HL-60 (cell line): Measurements from ENCODE around the gene NKPD1.

Source experiments
- GABPA ChIP-seq: IDR thresholded peaks from 2 replicates; pipeline ENCODE4 v1.6.1; 2012; ENCODE audit warnings: low read depth
- POLR2AphosphoS5 ChIP-seq: IDR thresholded peaks from 2 replicates; pipeline ENCODE4 v1.6.1; 2012; ENCODE audit warnings: low read depth
- SPI1 ChIP-seq: IDR thresholded peaks from 2 replicates; pipeline ENCODE4 v1.6.1; 2012; ENCODE audit warnings: low read depth, mild to moderate bottlenecking, borderline replicate concordance
- TF ChIP-seq, protein P1 (sequence below): IDR thresholded peaks from one replicate; pipeline ENCODE4 v1.5.1; 2011; ENCODE audit warnings: low read length, control low read depth, inconsistent platforms; ENCODE audit not compliant: insufficient read depth
- TF ChIP-seq, protein P2 (sequence below): IDR thresholded peaks from 2 replicates; pipeline ENCODE4 v1.6.1; 2012; ENCODE audit warnings: low read depth; ENCODE audit not compliant: insufficient replicate concordance

DNA sequence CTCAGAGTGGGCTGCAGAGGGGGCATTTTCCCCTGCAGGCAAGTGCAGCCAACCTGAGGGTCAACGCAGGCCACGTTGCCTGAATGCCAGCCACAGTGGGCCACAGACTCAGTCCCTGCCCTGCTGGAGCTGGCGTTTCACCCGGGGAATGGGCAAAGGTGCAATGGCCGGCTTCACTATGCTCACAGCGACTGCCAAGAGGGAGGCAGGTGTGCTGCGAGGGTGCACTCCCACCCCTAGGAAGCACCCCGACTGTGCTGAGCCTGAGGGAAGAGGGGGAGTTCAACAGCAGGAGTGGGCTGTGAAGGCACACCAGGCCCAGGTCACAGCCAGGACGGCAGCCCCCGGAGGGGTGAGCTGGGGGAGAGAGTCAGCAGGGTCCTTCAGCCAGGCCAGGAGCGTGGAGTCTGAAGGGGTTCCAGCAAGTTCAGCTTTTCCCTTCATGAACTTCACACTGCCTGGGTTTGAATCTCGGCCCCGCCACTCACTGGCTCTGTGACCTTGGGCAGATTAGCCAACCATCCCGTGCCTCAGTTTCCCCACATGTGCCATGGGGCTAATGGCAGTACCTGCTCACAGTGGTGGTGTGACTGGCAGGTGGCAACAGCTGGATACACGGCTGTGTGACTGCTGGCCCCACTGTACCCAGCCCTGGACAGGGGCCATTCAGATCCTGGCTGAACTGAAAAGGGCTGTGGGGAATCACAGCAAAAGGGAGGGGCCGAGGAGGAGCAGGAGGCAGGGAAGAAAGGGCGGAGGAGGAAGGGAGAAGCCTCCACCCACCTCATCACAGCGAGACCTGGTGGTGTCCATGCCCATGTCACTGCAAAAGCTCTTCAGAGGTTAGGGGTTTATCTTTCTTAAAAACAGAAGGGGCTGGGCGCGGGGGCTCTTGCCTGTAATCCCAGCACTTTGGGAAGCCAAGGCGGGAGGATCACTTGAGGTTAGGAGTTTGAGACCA, 9.6 kb upstream of the NKPD1 start:
- TF ChIP-seq, protein P1, sequence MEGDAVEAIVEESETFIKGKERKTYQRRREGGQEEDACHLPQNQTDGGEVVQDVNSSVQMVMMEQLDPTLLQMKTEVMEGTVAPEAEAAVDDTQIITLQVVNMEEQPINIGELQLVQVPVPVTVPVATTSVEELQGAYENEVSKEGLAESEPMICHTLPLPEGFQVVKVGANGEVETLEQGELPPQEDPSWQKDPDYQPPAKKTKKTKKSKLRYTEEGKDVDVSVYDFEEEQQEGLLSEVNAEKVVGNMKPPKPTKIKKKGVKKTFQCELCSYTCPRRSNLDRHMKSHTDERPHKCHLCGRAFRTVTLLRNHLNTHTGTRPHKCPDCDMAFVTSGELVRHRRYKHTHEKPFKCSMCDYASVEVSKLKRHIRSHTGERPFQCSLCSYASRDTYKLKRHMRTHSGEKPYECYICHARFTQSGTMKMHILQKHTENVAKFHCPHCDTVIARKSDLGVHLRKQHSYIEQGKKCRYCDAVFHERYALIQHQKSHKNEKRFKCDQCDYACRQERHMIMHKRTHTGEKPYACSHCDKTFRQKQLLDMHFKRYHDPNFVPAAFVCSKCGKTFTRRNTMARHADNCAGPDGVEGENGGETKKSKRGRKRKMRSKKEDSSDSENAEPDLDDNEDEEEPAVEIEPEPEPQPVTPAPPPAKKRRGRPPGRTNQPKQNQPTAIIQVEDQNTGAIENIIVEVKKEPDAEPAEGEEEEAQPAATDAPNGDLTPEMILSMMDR = no peak
- TF ChIP-seq GABPA (no peak), POLR2AphosphoS5 (no peak), SPI1 (no peak)
- TF ChIP-seq, protein P2, sequence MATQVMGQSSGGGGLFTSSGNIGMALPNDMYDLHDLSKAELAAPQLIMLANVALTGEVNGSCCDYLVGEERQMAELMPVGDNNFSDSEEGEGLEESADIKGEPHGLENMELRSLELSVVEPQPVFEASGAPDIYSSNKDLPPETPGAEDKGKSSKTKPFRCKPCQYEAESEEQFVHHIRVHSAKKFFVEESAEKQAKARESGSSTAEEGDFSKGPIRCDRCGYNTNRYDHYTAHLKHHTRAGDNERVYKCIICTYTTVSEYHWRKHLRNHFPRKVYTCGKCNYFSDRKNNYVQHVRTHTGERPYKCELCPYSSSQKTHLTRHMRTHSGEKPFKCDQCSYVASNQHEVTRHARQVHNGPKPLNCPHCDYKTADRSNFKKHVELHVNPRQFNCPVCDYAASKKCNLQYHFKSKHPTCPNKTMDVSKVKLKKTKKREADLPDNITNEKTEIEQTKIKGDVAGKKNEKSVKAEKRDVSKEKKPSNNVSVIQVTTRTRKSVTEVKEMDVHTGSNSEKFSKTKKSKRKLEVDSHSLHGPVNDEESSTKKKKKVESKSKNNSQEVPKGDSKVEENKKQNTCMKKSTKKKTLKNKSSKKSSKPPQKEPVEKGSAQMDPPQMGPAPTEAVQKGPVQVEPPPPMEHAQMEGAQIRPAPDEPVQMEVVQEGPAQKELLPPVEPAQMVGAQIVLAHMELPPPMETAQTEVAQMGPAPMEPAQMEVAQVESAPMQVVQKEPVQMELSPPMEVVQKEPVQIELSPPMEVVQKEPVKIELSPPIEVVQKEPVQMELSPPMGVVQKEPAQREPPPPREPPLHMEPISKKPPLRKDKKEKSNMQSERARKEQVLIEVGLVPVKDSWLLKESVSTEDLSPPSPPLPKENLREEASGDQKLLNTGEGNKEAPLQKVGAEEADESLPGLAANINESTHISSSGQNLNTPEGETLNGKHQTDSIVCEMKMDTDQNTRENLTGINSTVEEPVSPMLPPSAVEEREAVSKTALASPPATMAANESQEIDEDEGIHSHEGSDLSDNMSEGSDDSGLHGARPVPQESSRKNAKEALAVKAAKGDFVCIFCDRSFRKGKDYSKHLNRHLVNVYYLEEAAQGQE = no peak
